Stimulated activated CD8-positive, alpha-beta memory T cell treated with anti-CD3 and anti-CD28 coated beads, Interleukin-15, amount 100 ng/mL, for 24 hours (primary cell): ENCODE results near the gene NECTIN1.

Experiments used
- DNase-seq: peaks from one replicate; pipeline ENCODE4 v3.0.0-alpha.2; 2020; ENCODE audit warnings: low read depth

NECTIN1 gene

GRCh38 chr11:119712459-119713358, 16.3 kb downstream of the NECTIN1 start:
- no peak for DNase-seq

- no peak for DNase-seq
Measured at GRCh38 chr11:119712006-119712405, 17.0 kb downstream of the NECTIN1 start.

DNA sequence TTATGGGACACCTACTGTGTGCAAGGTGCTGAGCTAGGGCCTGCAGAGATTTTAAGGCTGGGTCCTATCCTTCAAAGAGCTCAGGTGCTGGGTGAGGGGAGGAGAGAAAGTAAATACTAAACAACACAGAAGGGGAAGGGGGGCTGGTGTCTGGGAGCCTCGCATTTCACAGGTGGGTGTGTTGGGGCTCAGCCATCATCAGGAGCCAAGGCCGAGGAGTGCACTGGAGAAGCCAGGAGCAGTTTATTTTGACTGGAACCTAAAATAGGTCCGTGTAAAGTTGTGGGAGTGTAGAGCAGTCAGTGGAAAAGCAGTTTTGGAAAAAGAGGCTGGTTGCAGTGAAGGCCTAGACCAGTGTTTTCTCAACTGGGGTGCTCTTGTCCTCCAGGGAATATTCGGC, 17.5 kb downstream of the NECTIN1 start:
- DNase-seq: no peak

- DNase-seq: no peak
Measured at GRCh38 chr11:119710417-119710816, 18.6 kb downstream of the NECTIN1 start.

DNA sequence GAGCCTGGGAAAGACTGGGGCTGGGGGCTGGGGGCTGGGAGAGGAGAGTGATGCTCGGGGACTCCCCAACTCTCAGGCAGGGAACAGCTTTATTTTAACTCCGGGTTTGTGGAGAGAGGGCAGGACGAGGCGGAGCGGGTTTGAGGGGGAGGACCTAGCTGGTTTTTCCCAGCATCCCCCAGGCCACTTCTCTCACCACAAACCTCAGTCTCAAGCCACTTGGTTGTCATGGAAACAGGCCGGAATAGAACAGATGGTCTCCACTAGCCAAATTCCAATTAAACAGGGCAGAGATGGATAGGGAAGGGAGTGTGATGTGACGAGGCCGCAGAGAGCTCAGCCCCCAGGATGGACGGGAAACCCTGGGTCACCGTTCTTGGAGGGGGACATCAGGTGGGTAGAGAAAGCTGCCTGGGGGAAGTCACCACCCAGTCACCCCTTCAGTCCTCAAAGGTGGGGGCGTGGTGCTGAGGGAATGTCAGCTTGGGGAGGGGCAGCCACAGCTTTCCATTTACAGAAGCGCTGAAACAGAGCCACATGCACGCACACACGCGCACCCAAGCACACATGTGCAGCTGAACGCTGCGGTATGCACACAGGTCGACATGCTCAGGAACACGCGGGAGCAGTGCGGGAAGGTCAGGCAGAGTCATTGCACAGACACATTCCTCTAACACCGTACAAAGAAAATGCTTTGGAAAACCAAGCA, 19.2 kb downstream of the NECTIN1 start:
- no peak for DNase-seq

- no peak for DNase-seq
Measured at GRCh38 chr11:119709171-119709570, 19.8 kb downstream of the NECTIN1 start.

GRCh38 chr11:119708384-119708783, 20.6 kb downstream of the NECTIN1 start:
- DNase-seq: no peak

DNA sequence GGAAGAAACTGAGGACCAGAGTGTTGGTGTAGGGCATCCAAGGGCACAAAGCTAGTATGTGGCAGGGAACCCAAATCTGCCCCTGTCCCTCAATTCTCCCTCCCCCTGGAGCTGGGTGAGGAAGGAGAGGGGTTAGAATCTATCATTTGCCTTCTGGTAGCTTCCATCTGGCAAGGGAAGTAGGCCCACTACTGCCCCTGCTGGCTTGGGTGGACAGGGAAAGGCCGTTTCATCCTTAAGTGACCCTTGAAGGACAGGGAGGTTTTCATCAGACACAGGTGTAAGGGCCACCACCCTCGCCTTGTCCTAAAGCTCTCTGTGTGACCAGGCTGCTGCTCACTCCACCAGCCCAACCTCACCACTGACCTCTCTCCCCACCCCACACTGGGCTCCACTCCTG, 22.1 kb downstream of the NECTIN1 start:
- no peak for DNase-seq

GRCh38 chr11:119706029-119706428, 23.0 kb downstream of the NECTIN1 start:
- no peak for DNase-seq

DNA sequence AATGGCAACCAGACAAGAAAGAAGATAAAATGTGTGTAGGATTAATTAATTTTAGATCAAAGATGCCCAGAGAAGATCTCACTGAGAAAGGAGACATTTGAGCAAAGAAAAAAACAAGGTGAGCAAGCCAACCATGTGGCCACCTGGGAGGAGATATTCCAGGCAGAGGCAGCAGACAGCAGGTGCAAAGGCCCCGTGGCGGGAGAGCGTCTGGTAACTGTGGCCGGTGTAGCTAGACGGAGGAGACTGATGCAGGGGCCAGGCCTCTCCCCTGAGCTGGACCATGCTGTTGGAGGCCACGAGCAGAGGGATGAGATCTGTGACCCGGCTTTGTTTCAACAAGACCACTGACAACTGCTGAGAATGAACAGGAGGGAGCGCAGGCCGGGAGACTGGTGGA, 23.6 kb downstream of the NECTIN1 start:
- no peak for DNase-seq

DNA sequence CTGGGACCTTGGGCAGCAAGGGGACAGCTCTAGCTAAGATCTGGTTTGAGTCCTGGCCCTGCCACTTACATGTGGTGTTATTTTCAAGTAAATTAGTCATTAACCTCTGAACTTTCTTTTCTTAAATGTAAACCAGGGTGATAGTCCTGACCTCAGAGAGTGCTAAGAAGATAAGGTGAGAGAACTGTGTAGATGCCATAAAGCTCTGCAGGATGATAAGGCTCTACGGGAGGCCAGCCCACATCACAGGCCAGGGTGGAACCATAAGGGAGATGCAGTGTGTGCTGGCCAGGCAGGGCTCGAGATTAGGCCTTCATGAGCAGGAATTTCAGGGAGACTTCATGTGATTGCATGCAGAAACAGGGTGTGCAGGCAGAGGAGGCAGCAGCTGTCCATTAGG, 24.2 kb downstream of the NECTIN1 start:
- DNase-seq: no peak

- no peak for DNase-seq
Measured at GRCh38 chr11:119701591-119702549, 27.1 kb downstream of the NECTIN1 start.

DNA sequence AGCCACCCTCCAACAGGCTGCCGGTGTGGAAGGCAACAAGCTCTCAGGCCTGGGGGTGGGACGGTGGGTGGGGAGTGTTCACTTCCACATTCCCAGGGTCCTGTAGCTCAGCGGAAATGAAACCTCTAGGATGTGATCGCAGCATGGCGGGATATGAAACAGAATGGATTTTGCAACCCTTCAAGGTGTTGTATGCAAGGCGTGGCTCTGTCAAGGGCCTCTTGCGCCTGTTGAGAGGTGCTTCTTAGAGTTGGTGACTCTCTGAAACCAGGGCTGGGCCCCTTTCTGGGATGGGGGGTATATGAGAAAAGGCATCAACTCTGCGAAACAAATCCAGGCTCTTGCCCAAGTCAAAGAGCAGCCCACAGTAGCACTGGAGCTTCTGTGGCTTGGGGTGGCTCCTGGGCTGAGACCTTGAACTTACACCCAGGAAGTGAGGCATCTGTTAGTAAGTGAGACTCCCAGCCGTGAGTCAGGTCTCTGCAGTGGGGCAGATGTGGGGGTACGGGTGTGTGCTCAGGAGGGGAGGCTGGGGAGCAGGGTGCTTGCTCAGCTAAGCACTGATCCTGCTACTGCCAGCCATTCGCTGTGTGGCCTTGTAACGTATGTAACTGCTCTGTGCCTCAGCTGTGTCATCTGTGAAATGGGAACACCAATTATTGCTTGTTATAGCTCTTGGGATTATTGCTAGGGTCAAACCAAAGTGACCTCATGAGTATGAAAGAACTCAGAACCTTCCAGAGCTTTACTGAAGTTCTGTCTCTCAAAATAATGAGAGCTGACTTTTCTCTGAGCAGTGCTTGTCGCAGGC, 28.3 kb downstream of the NECTIN1 start:
- DNase-seq: no peak

DNA sequence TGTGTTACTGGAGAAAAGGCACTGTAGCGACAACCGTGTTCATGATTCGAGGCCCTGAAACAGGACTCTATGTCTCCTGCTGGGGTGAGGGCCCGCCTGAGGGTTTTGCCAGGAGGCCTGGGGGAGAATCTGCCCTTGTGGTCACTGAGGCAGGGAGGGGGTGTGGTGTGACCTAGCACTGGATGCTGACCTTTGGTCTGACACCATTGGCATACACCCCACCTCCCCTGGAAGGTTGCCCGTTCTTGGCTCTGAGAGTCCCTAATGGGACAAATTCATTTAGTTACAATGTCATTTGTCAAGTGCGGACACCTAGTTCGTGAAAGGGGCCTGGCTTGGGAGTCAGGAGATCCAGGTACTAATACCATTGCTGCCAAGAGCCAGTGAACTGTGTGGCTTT, 29.0 kb downstream of the NECTIN1 start:
- no peak for DNase-seq

- DNase-seq: no peak
Measured at GRCh38 chr11:119699227-119699626, 29.8 kb downstream of the NECTIN1 start.

- no peak for DNase-seq
Measured at GRCh38 chr11:119697882-119698281, 31.1 kb downstream of the NECTIN1 start.

GRCh38 chr11:119697445-119697844, 31.6 kb downstream of the NECTIN1 start:
- no peak for DNase-seq

DNA sequence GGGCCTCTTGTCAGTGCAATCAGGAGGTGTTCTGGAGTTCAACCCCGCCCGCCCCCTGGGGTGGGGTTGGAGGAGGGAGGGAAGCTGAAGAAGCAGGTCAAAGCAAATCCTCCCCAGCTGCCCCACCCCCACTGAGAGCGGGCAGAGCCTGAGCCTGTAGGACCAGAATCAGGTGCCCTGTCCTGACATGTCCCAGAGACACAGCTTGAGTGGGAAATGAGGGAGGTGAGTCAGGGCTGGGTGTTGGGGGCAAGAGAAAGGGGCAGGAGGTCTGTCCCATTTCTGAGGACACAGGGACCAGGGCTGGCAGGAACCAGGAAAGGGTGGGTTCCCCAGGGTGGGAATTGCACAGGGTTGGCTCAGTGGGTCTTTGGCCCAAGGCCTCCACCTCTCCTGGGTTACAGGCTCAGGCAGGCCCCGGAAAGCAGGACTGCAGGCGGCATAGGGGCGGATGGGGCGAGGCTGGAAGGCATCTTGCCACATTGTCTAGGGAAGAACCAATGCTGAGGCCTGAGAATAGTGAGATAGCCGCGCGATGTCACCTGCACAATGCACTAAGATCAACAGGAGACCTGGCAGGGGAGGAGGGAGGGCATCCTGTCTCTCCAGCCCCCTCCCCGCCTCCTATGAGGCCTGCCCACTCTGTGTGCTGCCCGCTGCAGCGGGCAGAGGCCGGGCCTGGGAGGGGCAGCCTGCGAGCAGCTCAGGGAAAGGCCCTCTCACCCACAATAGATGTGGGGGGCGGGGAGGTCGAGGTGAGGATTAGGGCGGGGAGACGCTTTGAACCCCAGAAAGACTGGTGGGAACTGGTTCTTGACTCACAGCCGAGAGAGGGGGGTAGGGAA, 32.4 kb downstream of the NECTIN1 start:
- DNase-seq: no peak

DNA sequence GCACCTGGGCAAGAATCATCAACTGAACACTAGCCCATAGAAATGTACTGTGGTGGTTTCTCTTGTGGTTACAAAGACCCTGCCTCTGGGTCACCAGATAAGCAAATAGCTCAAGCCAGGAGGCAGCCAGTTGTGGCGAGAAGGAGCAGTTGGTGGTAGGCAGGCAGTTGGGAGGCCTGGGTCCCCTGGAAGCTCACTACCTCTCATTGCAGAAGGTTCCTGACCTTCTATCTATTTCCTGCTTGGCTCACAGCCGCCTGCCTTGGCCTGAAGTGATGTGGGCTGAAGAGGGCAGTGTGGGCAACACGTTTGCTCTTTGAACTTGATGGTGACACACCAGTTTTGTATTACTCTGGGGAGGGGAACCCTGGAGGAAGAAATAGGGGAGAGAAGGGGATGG, 34.7 kb downstream of the NECTIN1 start:
- DNase-seq: no peak

- no peak for DNase-seq
Measured at GRCh38 chr11:119693253-119693815, 35.7 kb downstream of the NECTIN1 start.
